HG02571 (cell line): ENCODE measurements around the gene KY.

Source experiments
- ATAC-seq: cut with Tn5 transposase; IDR thresholded peaks from one replicate; pipeline ENCODE4 v1.9.1; 2021; ENCODE audit warnings: mild to moderate bottlenecking, moderate library complexity; ENCODE audit not compliant: unreplicated experiment

The KY gene, protein sequence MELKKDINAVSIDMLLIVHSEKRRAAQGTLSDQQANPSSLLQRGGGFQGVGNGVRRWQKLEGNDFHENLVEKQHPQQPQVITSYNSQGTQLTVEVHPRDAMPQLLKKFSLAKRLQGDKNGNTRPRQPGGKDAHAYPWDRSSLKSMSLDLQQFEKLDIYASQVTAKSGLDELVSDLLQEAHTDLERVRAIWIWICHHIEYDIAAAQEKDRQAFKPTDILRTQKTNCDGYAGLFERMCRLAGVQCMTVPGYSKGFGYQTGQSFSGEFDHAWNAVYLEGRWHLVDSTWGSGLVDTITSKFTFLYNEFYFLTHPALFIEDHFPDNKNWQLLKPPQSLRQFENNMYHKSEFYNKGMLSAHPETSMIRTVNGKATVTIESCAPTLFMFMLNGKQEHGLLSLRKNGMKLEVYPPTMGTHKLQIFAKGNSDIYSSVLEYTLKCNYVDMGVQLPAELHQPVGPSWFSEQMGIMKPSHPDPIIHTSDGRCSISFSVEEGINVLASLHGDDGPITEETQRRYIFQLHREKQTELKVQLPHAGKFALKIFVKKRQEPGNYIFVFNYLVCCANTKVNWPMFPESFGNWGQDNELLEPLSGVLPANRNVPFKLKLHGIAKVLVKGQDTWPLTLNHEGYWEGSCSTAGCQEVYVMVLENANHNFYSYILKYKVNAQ

GRCh38 chr3:134650431-134651346 lies at the start of gene KY:
Gene KY, minus strand, starts transcription at chr3:134651022. Its CDS starts 62 bp downstream, at chr3:134650960.
- no peak for ATAC-seq

DNA sequence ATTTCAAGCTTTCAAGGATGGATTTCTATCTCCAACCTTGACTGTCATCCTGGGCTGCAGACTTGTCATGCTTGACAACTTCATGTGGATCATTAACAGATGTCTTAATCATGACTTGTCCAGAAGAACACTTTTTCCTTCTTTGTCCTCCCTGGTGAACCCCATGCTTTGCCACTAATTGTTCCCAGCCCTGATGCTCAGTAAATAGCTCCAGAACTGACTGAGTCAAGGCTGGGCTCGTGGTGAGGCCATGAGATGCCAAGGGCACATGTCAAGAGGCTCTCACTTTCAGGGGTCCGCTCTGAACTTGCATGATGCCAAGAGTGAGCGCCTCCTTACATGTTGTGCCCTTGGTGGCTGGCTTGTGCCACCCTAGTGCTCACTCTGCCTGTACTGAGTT lies 48.9 kb upstream of the KY start:
- no peak for ATAC-seq

DNA sequence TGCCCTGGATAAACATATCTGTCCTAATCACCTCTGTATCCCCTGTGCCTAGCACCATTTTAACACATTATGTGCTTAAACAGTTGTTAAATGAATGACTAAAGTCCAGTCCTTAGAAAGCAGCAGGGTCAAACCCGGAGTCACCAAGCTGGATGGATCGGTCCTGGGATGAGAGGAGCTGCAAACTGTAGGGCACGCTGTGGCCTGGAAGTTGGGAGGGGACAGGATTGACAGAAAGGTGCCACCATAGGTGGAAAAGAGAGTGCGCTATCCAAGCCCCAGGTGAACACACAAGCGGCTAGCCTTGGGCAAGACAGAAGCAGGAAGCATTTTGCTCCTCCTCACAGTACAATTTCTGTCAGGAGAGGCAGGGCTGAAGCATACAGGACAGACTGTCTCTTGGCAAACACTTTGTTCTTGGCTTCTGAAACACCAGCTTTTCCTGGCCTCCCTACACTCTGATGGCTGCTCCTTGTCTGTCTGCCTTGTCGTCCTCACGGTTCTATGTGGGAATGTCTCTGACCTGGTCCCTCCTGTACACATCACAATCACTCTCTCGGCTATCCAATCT lies 48.4 kb upstream of the KY start:
- no peak for ATAC-seq

GRCh38 chr3:134697830-134698689 lies 47.2 kb upstream of the KY start:
- no peak for ATAC-seq

GRCh38 chr3:134696155-134696554 lies 45.3 kb upstream of the KY start:
- ATAC-seq = no peak

DNA sequence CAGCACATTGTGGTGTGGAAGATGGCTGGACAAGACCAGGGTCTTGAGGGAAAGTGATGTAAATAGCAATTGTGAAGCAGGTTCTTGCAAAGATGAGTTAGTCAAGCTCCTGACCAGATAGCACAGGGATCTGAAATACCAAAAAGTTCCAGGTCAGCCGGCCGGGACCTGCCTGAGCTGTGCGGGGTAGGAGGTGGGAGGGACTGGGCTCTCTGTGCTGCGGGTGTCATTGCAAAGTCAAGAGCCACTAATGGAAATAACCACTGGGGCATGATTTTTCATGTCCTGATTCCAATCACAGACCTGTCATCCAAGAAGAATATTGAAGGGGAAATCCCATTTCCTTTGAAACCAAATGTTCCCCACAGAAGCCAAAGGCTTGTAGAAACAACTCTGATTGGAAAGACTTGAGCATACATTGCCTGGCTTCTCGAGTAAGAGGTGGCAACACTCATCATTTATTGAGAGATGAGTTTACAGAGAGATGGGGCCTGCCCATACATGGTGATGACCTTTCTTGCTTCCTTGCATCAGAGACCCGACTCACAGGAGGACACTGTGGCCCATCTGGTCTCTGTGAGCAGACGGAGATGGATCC lies 44.2 kb upstream of the KY start:
- ATAC-seq = no peak

GRCh38 chr3:134694466-134694865 lies 43.6 kb upstream of the KY start:
- ATAC-seq = no peak

DNA sequence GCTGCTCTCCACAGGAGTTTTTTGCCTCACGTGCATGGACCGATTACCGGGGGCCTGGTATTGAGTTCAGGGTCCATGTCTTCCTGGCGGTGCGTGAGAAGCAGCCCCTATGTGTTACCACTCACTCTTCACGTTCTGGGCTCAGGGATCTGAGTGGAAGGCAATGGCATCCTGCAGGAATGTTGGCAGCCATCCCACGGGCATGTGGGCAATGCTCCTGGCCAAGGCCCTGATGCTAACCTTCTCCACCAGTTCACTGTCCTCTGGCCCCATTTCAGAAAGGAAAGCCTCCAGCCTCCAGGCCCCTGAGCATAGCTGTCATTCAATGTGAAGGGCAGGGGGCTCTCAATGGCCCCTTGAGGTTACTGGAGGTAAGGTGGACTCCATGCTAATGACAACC lies 43.0 kb upstream of the KY start:
- ATAC-seq = no peak

DNA sequence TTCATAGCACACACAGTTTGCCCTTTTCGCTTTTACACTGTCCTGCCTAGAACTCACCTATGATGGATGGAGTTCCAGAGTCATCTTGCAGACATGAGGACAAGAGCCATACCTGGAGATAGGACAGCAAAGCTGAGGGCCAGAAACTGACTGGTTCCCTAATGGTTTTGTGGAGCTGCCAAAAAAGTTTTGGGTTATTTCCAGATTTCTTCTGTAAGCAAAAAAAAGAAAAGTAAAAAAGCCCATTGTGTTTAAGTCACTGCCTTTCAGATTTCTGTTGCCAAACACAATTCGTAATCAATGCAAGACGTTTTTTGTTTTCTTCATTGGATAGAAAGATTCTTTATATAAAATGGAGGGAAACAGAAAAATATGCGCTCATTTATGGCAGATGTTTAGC lies 42.4 kb upstream of the KY start:
- ATAC-seq = no peak

DNA sequence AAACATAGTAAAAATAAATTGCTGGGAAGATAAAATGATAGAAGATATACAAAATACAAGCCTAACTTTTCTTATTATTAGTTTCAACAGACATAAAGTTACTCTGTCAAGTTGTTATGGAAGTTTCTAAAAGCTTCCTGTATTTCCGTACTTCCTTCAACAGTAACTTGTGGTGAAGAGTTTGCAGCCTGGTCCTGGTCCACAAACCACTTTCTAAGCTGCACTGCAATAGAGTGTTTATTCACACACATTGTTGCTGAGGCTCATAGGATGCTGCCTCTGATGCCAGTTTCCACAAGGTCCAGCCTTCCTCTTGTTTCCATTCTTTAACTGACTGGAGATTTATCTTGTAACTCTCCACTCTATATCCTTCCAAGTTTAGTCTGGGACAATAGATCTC lies 39.4 kb upstream of the KY start:
- ATAC-seq = no peak

DNA sequence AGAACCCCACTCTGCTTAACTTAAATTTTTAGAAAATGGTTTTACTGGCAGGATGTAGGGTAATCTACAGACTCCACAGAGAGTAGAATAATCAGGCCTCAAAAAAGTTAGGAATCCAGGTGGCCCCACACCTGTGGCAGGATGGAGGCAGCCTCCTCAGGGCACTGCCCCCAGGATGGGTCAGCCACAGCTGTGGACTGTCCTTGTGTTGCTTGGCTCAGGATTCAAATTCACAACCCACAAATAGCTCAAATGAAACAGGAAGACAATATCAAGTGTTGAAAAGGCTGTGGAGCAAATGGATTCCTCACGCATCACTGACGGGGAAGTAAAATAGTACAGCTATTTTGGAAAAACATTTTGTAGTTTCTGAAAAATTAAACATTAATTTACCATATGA lies 36.8 kb upstream of the KY start:
- no peak for ATAC-seq

- no peak for ATAC-seq
Observed at GRCh38 chr3:134685929-134686802, 35.3 kb upstream of the KY start.

- ATAC-seq = no peak
Observed at GRCh38 chr3:134682196-134682880, 31.5 kb upstream of the KY start.

DNA sequence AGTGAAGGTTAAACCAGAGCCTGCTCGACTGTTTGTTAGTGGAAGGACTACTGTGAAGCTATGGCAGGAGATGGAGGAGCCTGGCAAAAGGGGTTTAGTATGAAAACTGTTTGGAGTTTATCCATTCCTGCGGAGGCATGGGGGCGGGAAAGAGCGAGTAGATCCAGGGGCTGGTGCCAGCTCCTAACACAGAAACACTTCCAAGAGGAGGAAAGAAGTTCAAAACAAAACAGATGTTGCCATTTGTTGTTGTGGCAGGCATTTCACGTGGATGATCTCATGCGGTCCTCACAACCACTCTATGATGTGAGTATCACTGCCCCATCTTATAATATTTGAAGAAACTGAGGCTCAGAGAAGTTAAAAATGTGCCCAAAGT lies 30.7 kb upstream of the KY start:
- ATAC-seq = no peak

DNA sequence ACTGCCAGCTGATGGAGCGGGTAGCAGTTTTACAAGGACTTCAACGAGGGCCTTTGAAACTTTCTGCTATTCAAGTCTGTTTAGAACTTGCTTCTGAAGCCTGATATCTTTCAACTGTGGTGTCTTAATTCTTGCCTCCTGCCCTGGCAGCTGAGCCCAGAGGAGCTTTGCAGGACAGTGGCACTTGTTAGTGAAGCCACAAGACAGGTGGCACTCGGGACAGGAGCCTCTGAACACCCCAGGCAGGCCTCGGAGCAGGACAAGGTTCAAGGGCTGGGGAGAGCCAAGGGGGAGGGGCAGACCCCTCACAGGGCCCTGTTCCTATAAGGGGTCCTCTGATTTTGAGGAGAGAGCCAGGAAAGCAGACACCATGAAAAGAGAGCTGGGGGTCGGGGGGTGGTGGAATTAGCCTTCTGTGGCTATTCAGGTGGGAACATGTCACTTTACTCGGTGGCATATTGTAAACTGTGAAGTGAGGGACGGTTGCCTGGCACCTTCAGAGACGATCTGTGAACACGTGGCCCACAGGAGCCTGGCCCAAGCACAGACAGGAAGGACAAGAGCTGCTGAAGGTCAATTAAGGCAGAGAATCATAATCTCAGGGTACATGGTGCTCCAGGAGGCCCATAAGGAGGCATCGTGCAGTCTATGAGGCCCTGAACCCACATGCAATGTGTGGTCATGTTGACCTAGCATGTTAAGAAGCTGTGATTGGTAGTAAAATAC lies 30.1 kb upstream of the KY start:
- ATAC-seq = no peak

DNA sequence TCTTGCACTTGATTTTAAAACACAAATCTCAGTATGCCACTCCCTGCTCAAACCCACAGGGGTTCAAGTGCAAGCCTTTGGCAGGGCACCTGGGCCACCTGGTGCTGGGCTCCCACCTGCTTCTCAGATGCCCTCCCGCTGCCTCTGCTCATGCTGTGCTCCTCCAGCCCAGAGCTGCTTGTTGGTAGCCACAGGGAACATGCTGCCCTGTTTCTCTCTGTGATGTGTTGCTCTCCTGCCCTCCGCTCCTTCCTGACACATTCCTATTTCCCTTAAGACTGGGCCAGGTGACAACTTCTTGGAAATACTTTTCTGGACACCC lies 27.1 kb upstream of the KY start:
- no peak for ATAC-seq

DNA sequence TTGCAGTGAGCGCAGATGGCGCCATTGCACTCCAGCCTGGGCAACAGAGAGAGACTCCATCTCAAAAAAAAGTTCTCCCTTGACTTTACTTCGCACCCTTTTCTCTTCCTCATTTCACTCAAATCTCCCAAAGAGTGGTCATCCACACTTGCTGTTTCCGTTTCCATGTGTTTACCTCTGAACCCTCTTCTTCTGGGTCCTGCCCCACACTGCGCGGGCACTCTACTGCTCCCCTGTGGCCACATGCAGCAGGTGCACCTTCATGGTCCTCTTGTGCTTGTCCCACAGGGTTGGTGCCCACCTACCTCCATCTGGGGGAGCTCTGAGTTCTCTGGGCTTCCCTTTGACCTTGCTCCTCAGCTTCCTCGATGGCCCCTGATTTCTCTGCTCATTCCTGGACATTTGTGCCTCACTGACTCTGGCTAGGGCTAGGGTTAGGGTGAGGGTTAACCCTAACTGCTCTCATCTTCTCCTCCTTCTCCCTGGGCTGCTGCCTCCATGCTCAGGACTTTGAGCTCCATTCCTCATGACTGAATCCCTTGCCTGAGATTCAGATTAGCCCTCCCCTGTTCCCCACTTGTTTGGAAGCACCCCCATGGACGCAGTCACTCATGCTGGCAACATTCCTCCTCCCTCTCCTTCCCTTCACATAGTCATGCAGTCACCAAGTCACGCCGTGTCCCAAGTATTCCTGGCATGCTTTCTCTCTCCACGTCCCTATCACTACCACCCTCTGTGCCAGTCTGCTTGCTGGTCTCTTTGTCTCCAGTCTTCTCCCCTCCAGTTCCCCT lies 26.6 kb upstream of the KY start:
- no peak for ATAC-seq
